Neural cell (in vitro differentiated cells): ENCODE measurements around the gene RPL36AL. TPM values are rescaled to one million over a fixed set of nuclear protein-coding genes. Genes with fewer than 3 reads are reported as not detected.
"Not testable (repeated sequence)": the region's sequence is repeated elsewhere in the genome, so short reads cannot be mapped to it uniquely, and the experiment has no call there.

ENCODE experiments used
- H2AFZ ChIP-seq: fragments of 200-600, 300-800 bp; sonication (generic), shearing (Covaris generic); 2 replicates; pipeline ENCODE4 v1.6.0; 2014; ENCODE audit warnings: low read depth, mild to moderate bottlenecking, antibody characterized with exemption, low read length, moderate library complexity
- H3F3A ChIP-seq: fragments of 200-600 bp; shearing (Covaris generic); 2 replicates; pipeline ENCODE4 v1.6.1; 2016; ENCODE audit warnings: mild to moderate bottlenecking, moderate library complexity, mixed read lengths, antibody characterized with exemption, low read length; ENCODE audit not compliant: insufficient read depth, poor library complexity, severe bottlenecking
- H3K27ac ChIP-seq: fragments of 200-600, 300-800 bp; sonication (generic), shearing (Covaris generic); 2 replicates; pipeline ENCODE4 v1.5.1; 2014; ENCODE audit warnings: mild to moderate bottlenecking, low read length, moderate library complexity
- H3K27me3 ChIP-seq: fragments of 300-800, 200-600 bp; sonication (generic), shearing (Covaris generic); 2 replicates; pipeline ENCODE4 v1.6.0; 2014; ENCODE audit warnings: mild to moderate bottlenecking, low read depth, low read length, moderate library complexity; ENCODE audit not compliant: insufficient read depth
- H3K36me3 ChIP-seq: fragments of 300-800, 200-600 bp; sonication (generic), shearing (Covaris generic); 2 replicates; pipeline ENCODE4 v1.5.1; 2014; ENCODE audit warnings: mild to moderate bottlenecking, antibody characterized with exemption, low read length, moderate library complexity; ENCODE audit not compliant: insufficient read depth
- H3K4me2 ChIP-seq: fragments of 300-800, 200-600 bp; sonication (generic), shearing (Covaris generic); 2 replicates; pipeline ENCODE4 v1.6.0; 2014; ENCODE audit warnings: mild to moderate bottlenecking, low read length
- H3K4me3 ChIP-seq: fragments of 300-800, 200-600 bp; sonication (generic), shearing (Covaris generic); 2 replicates; pipeline ENCODE4 v1.5.1; 2014; ENCODE audit warnings: mild to moderate bottlenecking, low read length, moderate library complexity
- H3K79me2 ChIP-seq: fragments of 200-600 bp; shearing (Covaris generic); replicated peaks from 2 replicates; pipeline ENCODE4 v1.6.0; 2014; ENCODE audit warnings: mild to moderate bottlenecking, low read length, moderate library complexity; ENCODE audit not compliant: insufficient read depth
- H3K9ac ChIP-seq: fragments of 300-800, 200-600 bp; sonication (generic), shearing (Covaris generic); 2 replicates; pipeline ENCODE4 v1.6.1; 2016; ENCODE audit warnings: mild to moderate bottlenecking, low read length, mixed read lengths
- H3K9me2 ChIP-seq: fragments of 200-600 bp; shearing (Covaris generic); 2 replicates; pipeline ENCODE4 v1.6.1; 2016; ENCODE audit warnings: mild to moderate bottlenecking, low read length, mixed read lengths; ENCODE audit not compliant: insufficient read depth
- H3K9me3 ChIP-seq: fragments of 200-600, 300-800 bp; sonication (generic), shearing (Covaris generic); 2 replicates; pipeline ENCODE4 v1.6.1; 2016; ENCODE audit warnings: mild to moderate bottlenecking, mixed run types, low read length, moderate library complexity, mixed read lengths
- H4K20me1 ChIP-seq: fragments of 200-600 bp; shearing (Covaris generic); 2 replicates; pipeline ENCODE4 v1.6.1; 2016; ENCODE audit warnings: mild to moderate bottlenecking, mixed run types; ENCODE audit not compliant: insufficient read depth
- CTCF ChIP-seq: fragments of 450-650 bp; IDR thresholded peaks from 2 replicates; pipeline ENCODE4 v1.5.1; 2014; ENCODE audit warnings: antibody characterized with exemption, mild to moderate bottlenecking, moderate library complexity; ENCODE audit not compliant: poor library complexity, severe bottlenecking
- EP300 ChIP-seq: fragments of 450-650 bp; conservative IDR thresholded peaks from 2 replicates; pipeline ENCODE4 v1.6.1; 2014; ENCODE audit warnings: antibody characterized with exemption, mild to moderate bottlenecking, moderate library complexity; ENCODE audit not compliant: poor library complexity, severe bottlenecking
- EZH2 ChIP-seq: fragments of 200-600, 300-800 bp; shearing (Covaris generic), sonication (generic); IDR thresholded peaks from 2 replicates; pipeline ENCODE4 v1.6.1; 2014; ENCODE audit warnings: antibody characterized with exemption, low read length, borderline replicate concordance, mild to moderate bottlenecking; ENCODE audit not compliant: insufficient read depth, poor library complexity, severe bottlenecking
- MXI1 ChIP-seq: fragments of 450-650 bp; conservative IDR thresholded peaks from 2 replicates; pipeline ENCODE4 v1.6.1; 2014; ENCODE audit warnings: antibody characterized with exemption, mild to moderate bottlenecking; ENCODE audit not compliant: poor library complexity, severe bottlenecking
- POLR2AphosphoS5 ChIP-seq: IDR thresholded peaks from 2 replicates; pipeline ENCODE4 v1.6.1; 2012
- RAD21 ChIP-seq: fragments of 450-650 bp; conservative IDR thresholded peaks from 2 replicates; pipeline ENCODE4 v1.6.1; 2014; ENCODE audit warnings: antibody characterized with exemption, mild to moderate bottlenecking, moderate library complexity
- REST ChIP-seq: IDR thresholded peaks from 2 replicates; pipeline ENCODE4 v1.6.1; 2012; ENCODE audit warnings: borderline replicate concordance
- SMC3 ChIP-seq: fragments of 450-650 bp; conservative IDR thresholded peaks from 2 replicates; pipeline ENCODE4 v1.6.1; 2014; ENCODE audit warnings: antibody characterized with exemption, mild to moderate bottlenecking, moderate library complexity; ENCODE audit not compliant: poor library complexity
- TAF1 ChIP-seq: IDR thresholded peaks from 2 replicates; pipeline ENCODE4 v1.6.1; 2012; ENCODE audit warnings: low read depth
- polyA plus RNA-seq: library from polyadenylated mRNA; depleted of rRNA; stranded (reverse); fragments of >200 nt; gene quantifications from 2 replicates; pipeline ENCODE4 v1.2.3, GENCODE V29; 2014

The RPL36AL gene
- polyA plus RNA-seq, 1 donor from 2014 or later: 147 TPM

- Histone ChIP-seq H3K36me3 (peaks cover 14% of the 10 kb centered on the region), H3F3A (peaks cover 3% of the 10 kb centered on the region), H4K20me1 (no peaks in the 10 kb centered on the region), H2AFZ (peak overlapping the region; percentile 79), H3K9me2 (no peaks in the 10 kb centered on the region), H3K9ac (peak overlapping the region; percentile 94), H3K27me3 (no peaks in the 10 kb centered on the region), H3K9me3 (no peaks in the 10 kb centered on the region), H3K4me2 (peak overlapping the region; percentile 86), H3K27ac (peak overlapping the region; percentile 98), H3K79me2 (peaks cover 51% of the 10 kb centered on the region), H3K4me3 (peak overlapping the region; percentile 96)
- peak; percentile 6 for TF ChIP-seq CTCF
- peak; percentile 61 for TF ChIP-seq MXI1
- TF ChIP-seq POLR2AphosphoS5: no peak
Observed at GRCh38 chr14:49621114-49621881, 872 bp upstream of the RPL36AL start.

- Histone ChIP-seq H3K9ac (peak overlapping the region; percentile 94), H3F3A (peaks cover 3% of the 10 kb centered on the region), H3K79me2 (peaks cover 51% of the 10 kb centered on the region), H2AFZ (peak overlapping the region; percentile 71), H3K36me3 (peaks cover 14% of the 10 kb centered on the region), H3K9me3 (no peaks in the 10 kb centered on the region), H3K27me3 (no peaks in the 10 kb centered on the region), H4K20me1 (no peaks in the 10 kb centered on the region), H3K27ac (peak overlapping the region; percentile 98), H3K4me3 (peak overlapping the region; percentile 96), H3K9me2 (no peaks in the 10 kb centered on the region), H3K4me2 (peak overlapping the region; percentile 15)
- no peak for TF ChIP-seq EZH2
- TF ChIP-seq POLR2AphosphoS5: no peak
- no peak for TF ChIP-seq REST
- TF ChIP-seq RAD21: no peak
- TF ChIP-seq TAF1: no peak
- TF ChIP-seq SMC3: no peak
- TF ChIP-seq CTCF: no peak
- TF ChIP-seq MXI1: no peak
- no peak for TF ChIP-seq EP300
Observed at GRCh38 chr14:49619730-49620129, 696 bp downstream of the RPL36AL start.

GRCh38 chr14:49619273-49619672 is 1.2 kb downstream of the RPL36AL start:
- peak overlapping the region; percentile 94 for H3K9ac ChIP-seq
- H3K9me3 ChIP-seq, H3K9me2 ChIP-seq, H2AFZ ChIP-seq, H4K20me1 ChIP-seq, H3K27me3 ChIP-seq, H3F3A ChIP-seq: not testable (repeated sequence)
- peak overlapping the region; percentile 96 for H3K4me3 ChIP-seq
- H3K36me3 ChIP-seq: peaks cover 14% of the 10 kb centered on the region
- H3K27ac ChIP-seq: peak overlapping the region; percentile 98
- H3K79me2 ChIP-seq: peaks cover 48% of the 10 kb centered on the region
- peak overlapping the region; percentile 15 for H3K4me2 ChIP-seq
